ENCODE data around the gene HSPE1. TPM values are rescaled to one million over a fixed set of nuclear protein-coding genes. Genes with fewer than 3 reads are reported as not detected.

HSPE1 gene
- total RNA-seq, 1 experiment from 2014 or later = 291 TPM

- CTCF ChIA-PET = no interaction called here
- no TSS peak for BruUV-seq (replicated peaks)
- peak within 1 kb of the TSS; percentile 84 for H3K4me2 ChIP-seq (ENCODE audit: low read length)
- no peaks in the 10 kb centered on the region for H3K9me3 ChIP-seq (ENCODE audit: control insufficient read depth in 1 of 2, insufficient read depth in 1 of 2, low read depth in 1 of 2, low read length in 2 of 2)
- H3K9ac ChIP-seq (ENCODE audit: low read length) = peak within 1 kb of the TSS; percentile 86
- H2AFZ ChIP-seq (ENCODE audit: low read depth, low read length, poor library complexity, severe bottlenecking) = peak within 1 kb of the TSS; percentile 55
- peak; percentile 99 for DNase-seq (ENCODE audit: low read depth, low spot score)
- peak within 1 kb of the TSS; percentile 70 for H3K27ac ChIP-seq (ENCODE audit: low read depth, low read length)
- H3K4me1 ChIP-seq (ENCODE audit: control insufficient read depth in 1 of 2, insufficient read depth in 2 of 2, low read length in 2 of 2) = peaks cover 4 to 13% of the 10 kb centered on the region in 2 experiments; a peak in 2 of 4 replicates
- POLR2A ChIA-PET = interaction anchor here (0.8 to 1.3 kb wide), 7 partner anchors 14 to 63 kb away, joined by 3 to 14 read pairs (median 4); partner anchors contain the start of genes HSPD1, HSPE1, MOB4 and SF3B1
- H3K27me3 ChIP-seq (ENCODE audit: insufficient read depth, low read length) = no peaks in the 10 kb centered on the region
- H4K20me1 ChIP-seq (ENCODE audit: insufficient read depth) = no peaks in the 10 kb centered on the region
- H3K9me2 ChIP-seq (ENCODE audit: insufficient read depth) = no peaks in the 10 kb centered on the region
- intact Hi-C loops (cut with micrococcal nuclease) = loop anchor here (1.0 kb wide), 2 partner anchors 18 to 47 kb away; partner anchors contain the start of genes HSPE1 and SF3B1
- peak within 1 kb of the TSS; percentile 84 to 99 for H3K4me3 ChIP-seq (replicated peaks in 1 of 2; ENCODE audit: low read depth in 1 of 2, low read length in 2 of 2)
- H3K36me3 ChIP-seq (ENCODE audit: control insufficient read depth in 1 of 2, insufficient read depth in 2 of 2, low read length in 2 of 2) = no peaks in the 10 kb centered on the region
- ATAC-seq = peak; percentile 95
- peaks cover 44% of the 10 kb centered on the region for H3K79me2 ChIP-seq (ENCODE audit: insufficient read depth, low read length)
- RAD21 ChIA-PET (ENCODE audit: low non-redundant PET in 1 of 2, low total read pairs in 2 of 2, uncharacterized antibody in 2 of 2, unreplicated experiment in 2 of 2) = no interaction called here
- TF ChIP-seq CEBPB (IDR thresholded peaks at IDR 0.05; ENCODE audit: low read depth) = peak; percentile 92
- no peak for TF ChIP-seq RAD21 (IDR thresholded peaks at IDR 0.05; ENCODE audit: low read depth)
- peak; percentile 12; the same call in 1 of the 2 replicates for TF ChIP-seq JUND (IDR thresholded peaks at IDR 0.05)
- TF ChIP-seq CTCF (IDR thresholded peaks at IDR 0.05 in 2 of 3, conservative IDR thresholded peaks at IDR 0.05 in 1 of 3; ENCODE audit: borderline replicate concordance in 1 of 3, insufficient read depth in 1 of 3, low read depth in 2 of 3, low read length in 2 of 3) = no peak; a peak in 1 of 6 replicates
- TF ChIP-seq EZH2 (IDR thresholded peaks at IDR 0.05) = no peak
- TF ChIP-seq YY1 (IDR thresholded peaks at IDR 0.05; ENCODE audit: extremely low read depth, insufficient replicate concordance, low read depth, low read length) = peak; percentile 77
- no peak; the same call in 1 of the 2 replicates for TF ChIP-seq EGR1 (IDR thresholded peaks at IDR 0.05; ENCODE audit: low read depth)
- TF ChIP-seq POLR2A (IDR thresholded peaks at IDR 0.05; ENCODE audit: borderline replicate concordance, extremely low read depth, insufficient read depth, insufficient read length) = peak; percentile 53
- TF ChIP-seq FOSL1 (IDR thresholded peaks at IDR 0.05; ENCODE audit: low read depth) = no peak
- no peak for TF ChIP-seq CBX3 (IDR thresholded peaks at IDR 0.05; ENCODE audit: low read depth)
- peak; percentile 81 for TF ChIP-seq POLR2AphosphoS5 (IDR thresholded peaks at IDR 0.05; ENCODE audit: low read depth, low read length)
- TF ChIP-seq ZFX (IDR thresholded peaks at IDR 0.05) = peak; percentile 37; the same call in 1 of the 2 replicates
- TF ChIP-seq SIN3A (IDR thresholded peaks at IDR 0.05; ENCODE audit: low read depth) = peak; percentile 84
- no peak for TF ChIP-seq ZNF274 (IDR thresholded peaks at IDR 0.05; ENCODE audit: low read depth, low read length)
- TF ChIP-seq ATF3 (IDR thresholded peaks at IDR 0.05) = no peak
- no peak; the same call in 1 of the 2 replicates for TF ChIP-seq SRF (IDR thresholded peaks at IDR 0.05; ENCODE audit: low read depth)
- peak; percentile 87 for TF ChIP-seq SP1 (IDR thresholded peaks at IDR 0.05; ENCODE audit: low read depth)
- TF ChIP-seq TCF7L2 (IDR thresholded peaks at IDR 0.05; ENCODE audit: borderline replicate concordance, extremely low read depth, insufficient read depth, insufficient read length) = no peak
- TF ChIP-seq ELF1 (IDR thresholded peaks at IDR 0.05; ENCODE audit: borderline replicate concordance, low read depth) = peak; percentile 96
- peak; percentile 75 for TF ChIP-seq MAX (IDR thresholded peaks at IDR 0.05)
- no peak for TF ChIP-seq REST (IDR thresholded peaks at IDR 0.05; ENCODE audit: low read depth)
These were observed 46.9 kb upstream of the HSPE1 start, which contains the start of gene COQ10B for GRCh38 chr2:197453123-197453913. Gene COQ10B, plus strand, starts transcription at chr2:197453552. Its CDS starts 9 bp downstream, at chr2:197453561.
